ENCODE measurements around the gene ZFPM1.
A peak's percentile ranks its signal among the peaks of the same experiment; 100 is the strongest.

The ZFPM1 gene

GRCh38 chr16:88417684-88418476 lies 35.2 kb upstream of the ZFPM1 start:
- no peak for DNase-seq (ENCODE audit: low read depth in 3 of 3)

- DNase-seq (ENCODE audit: low read depth in 3 of 3) = no peak
These were observed 34.2 kb upstream of the ZFPM1 start for GRCh38 chr16:88418869-88419268.

GRCh38 chr16:88419790-88420189 lies 33.3 kb upstream of the ZFPM1 start:
- no peak for DNase-seq (ENCODE audit: low read depth in 3 of 3)

- DNase-seq (ENCODE audit: low read depth in 3 of 3) = no peak
These were observed 32.6 kb upstream of the ZFPM1 start for GRCh38 chr16:88420496-88420895.

GRCh38 chr16:88421301-88421700 lies 31.8 kb upstream of the ZFPM1 start:
- no peak for DNase-seq (ENCODE audit: low read depth in 3 of 3)

GRCh38 chr16:88421871-88422433 lies 31.1 kb upstream of the ZFPM1 start:
- DNase-seq (ENCODE audit: low read depth in 3 of 3) = no peak

GRCh38 chr16:88422733-88423447 lies 30.2 kb upstream of the ZFPM1 start:
- DNase-seq (ENCODE audit: low read depth in 3 of 3) = no peak

GRCh38 chr16:88423448-88423850 lies 29.6 kb upstream of the ZFPM1 start:
- no peak for DNase-seq (ENCODE audit: low read depth in 3 of 3)

GRCh38 chr16:88424587-88425235 lies 28.4 kb upstream of the ZFPM1 start:
- no peak for DNase-seq (ENCODE audit: low read depth in 3 of 3)

GRCh38 chr16:88426018-88426417 lies 27.1 kb upstream of the ZFPM1 start:
- no peak for DNase-seq (ENCODE audit: low read depth in 3 of 3)

GRCh38 chr16:88427376-88427775 lies 25.7 kb upstream of the ZFPM1 start:
- DNase-seq (ENCODE audit: low read depth in 3 of 3) = no peak

GRCh38 chr16:88428156-88428555 lies 24.9 kb upstream of the ZFPM1 start:
- DNase-seq (ENCODE audit: low read depth in 3 of 3) = no peak

- DNase-seq (ENCODE audit: low read depth in 3 of 3) = no peak
These were observed 24.3 kb upstream of the ZFPM1 start for GRCh38 chr16:88428616-88429386.

- no peak for DNase-seq (ENCODE audit: low read depth in 3 of 3)
These were observed 23.5 kb upstream of the ZFPM1 start for GRCh38 chr16:88429387-88430184.

GRCh38 chr16:88430185-88430523 lies 22.9 kb upstream of the ZFPM1 start:
- no peak for DNase-seq (ENCODE audit: low read depth in 3 of 3)

GRCh38 chr16:88430524-88431446 lies 22.3 kb upstream of the ZFPM1 start:
- peak in 2 of 3 experiments; percentile 17 to 40 for DNase-seq (ENCODE audit: low read depth in 3 of 3)

GRCh38 chr16:88431651-88432050 lies 21.4 kb upstream of the ZFPM1 start:
- no peak for DNase-seq (ENCODE audit: low read depth in 3 of 3)

GRCh38 chr16:88432174-88432573 lies 20.9 kb upstream of the ZFPM1 start:
- DNase-seq (ENCODE audit: low read depth in 3 of 3) = no peak

GRCh38 chr16:88432753-88433152 lies 20.3 kb upstream of the ZFPM1 start:
- no peak for DNase-seq (ENCODE audit: low read depth in 3 of 3)
